Effector memory CD4-positive, alpha-beta T cell (primary cell): ENCODE data around the gene CYS1.
"Not testable (repeated sequence)": the region's sequence is repeated elsewhere in the genome, so short reads cannot be mapped to it uniquely, and the experiment has no call there.

ENCODE experiments used
- DNase-seq, 3 donors: peaks; one replicate each; pipeline ENCODE4 v3.0.0-alpha.2; 2020
- H3K27ac ChIP-seq: 2 replicates; pipeline ENCODE4 v1.7.0; 2013; ENCODE audit warnings: mild to moderate bottlenecking, low read length, moderate library complexity; ENCODE audit not compliant: insufficient read depth, poor library complexity, severe bottlenecking
- H3K27me3 ChIP-seq: replicated peaks from 2 replicates; pipeline ENCODE4 v1.7.0; 2013; ENCODE audit warnings: mild to moderate bottlenecking, low read length; ENCODE audit not compliant: insufficient read depth, control insufficient read depth, poor library complexity, severe bottlenecking
- H3K36me3 ChIP-seq: 2 replicates; pipeline ENCODE4 v1.7.0; 2013; ENCODE audit warnings: mild to moderate bottlenecking, low read length, moderate library complexity; ENCODE audit not compliant: control insufficient read depth, insufficient read depth
- H3K4me1 ChIP-seq: 2 replicates; pipeline ENCODE4 v1.7.0; 2013; ENCODE audit warnings: low read length, mild to moderate bottlenecking; ENCODE audit not compliant: control insufficient read depth, insufficient read depth, poor library complexity, severe bottlenecking
- H3K4me3 ChIP-seq: 2 replicates; pipeline ENCODE4 v1.7.0; 2013; ENCODE audit warnings: low read length, low read depth, mild to moderate bottlenecking; ENCODE audit not compliant: insufficient read depth, poor library complexity, severe bottlenecking
- H3K9me3 ChIP-seq: 2 replicates; pipeline ENCODE4 v1.7.0; 2013; ENCODE audit warnings: mild to moderate bottlenecking, low read length, moderate library complexity; ENCODE audit not compliant: control insufficient read depth

Gene CYS1

GRCh38 chr2:10015376-10015989 is 64.7 kb downstream of the CYS1 start:
- DNase-seq, result not testable (repeated sequence)

GRCh38 chr2:10014418-10015190 is 65.6 kb downstream of the CYS1 start:
- H3K9me3 ChIP-seq, result peaks cover 4% of the 10 kb centered on the region
- H3K36me3 ChIP-seq, result no peaks in the 10 kb centered on the region
- H3K27ac ChIP-seq, result no peak overlapping the region
- no peak overlapping the region for H3K4me3 ChIP-seq
- DNase-seq, result no peak
- no peaks in the 10 kb centered on the region for H3K4me1 ChIP-seq
- H3K27me3 ChIP-seq, result no peaks in the 10 kb centered on the region

More at GRCh38 chr2:10015376-10015989, 64.7 kb downstream of the CYS1 start:
- not testable (repeated sequence) for H3K27me3 ChIP-seq, H3K9me3 ChIP-seq, H3K4me3 ChIP-seq, H3K4me1 ChIP-seq, H3K36me3 ChIP-seq, H3K27ac ChIP-seq

GRCh38 chr2:10013651-10014417 is 66.4 kb downstream of the CYS1 start:
- not testable (repeated sequence) for H3K36me3 ChIP-seq

GRCh38 chr2:10012963-10013461 is 67.2 kb downstream of the CYS1 start:
- peaks cover 4% of the 10 kb centered on the region for H3K9me3 ChIP-seq
- H3K36me3 ChIP-seq, result no peaks in the 10 kb centered on the region
- no peaks in the 10 kb centered on the region for H3K27me3 ChIP-seq
- H3K4me3 ChIP-seq, result no peak overlapping the region
- DNase-seq, result no peak
- no peak overlapping the region for H3K27ac ChIP-seq
- H3K4me1 ChIP-seq, result no peaks in the 10 kb centered on the region

More at GRCh38 chr2:10013651-10014417, 66.4 kb downstream of the CYS1 start:
- H3K4me1 ChIP-seq, H3K4me3 ChIP-seq, H3K27me3 ChIP-seq, H3K9me3 ChIP-seq, DNase-seq, H3K27ac ChIP-seq: not testable (repeated sequence)

- not testable (repeated sequence) for H3K9me3 ChIP-seq, H3K36me3 ChIP-seq, H3K4me3 ChIP-seq, H3K27me3 ChIP-seq, H3K4me1 ChIP-seq, DNase-seq, H3K27ac ChIP-seq
These were observed 67.7 kb downstream of the CYS1 start for GRCh38 chr2:10012366-10012962.

- not testable (repeated sequence) for H3K36me3 ChIP-seq, H3K27me3 ChIP-seq, H3K27ac ChIP-seq, DNase-seq, H3K4me1 ChIP-seq, H3K4me3 ChIP-seq, H3K9me3 ChIP-seq
These were observed 68.4 kb downstream of the CYS1 start for GRCh38 chr2:10011606-10012325.

- H3K27me3 ChIP-seq, H3K27ac ChIP-seq, H3K4me3 ChIP-seq, H3K4me1 ChIP-seq, H3K36me3 ChIP-seq, H3K9me3 ChIP-seq, DNase-seq: not testable (repeated sequence)
These were observed 69.2 kb downstream of the CYS1 start for GRCh38 chr2:10010861-10011605.

GRCh38 chr2:10009811-10010781 is 70.1 kb downstream of the CYS1 start:
- Histone ChIP-seq H3K4me3 (no peak overlapping the region), H3K36me3 (no peaks in the 10 kb centered on the region), H3K4me1 (no peaks in the 10 kb centered on the region), H3K27me3 (no peaks in the 10 kb centered on the region), H3K27ac (no peak overlapping the region), H3K9me3 (no peaks in the 10 kb centered on the region)
- DNase-seq, result no peak
